HFFc6 (cell line): ENCODE results near the gene LRRC74B. TPM values are rescaled to one million over a fixed set of nuclear protein-coding genes. Genes with fewer than 3 reads are reported as not detected.

Experiments
- DNase-seq: peaks from one replicate; pipeline ENCODE4 v3.0.0-alpha.2; 2018
- H3K27ac Mint-ChIP-seq: 2 replicates; pipeline ENCODE4 v1.8.0; 2020; ENCODE audit warnings: mild to moderate bottlenecking, mixed read lengths
- H3K27me3 Mint-ChIP-seq: 2 replicates; pipeline ENCODE4 v1.8.0; 2021; ENCODE audit warnings: mild to moderate bottlenecking, moderate library complexity, mixed read lengths; ENCODE audit not compliant: insufficient read depth
- H3K36me3 Mint-ChIP-seq: 2 replicates; pipeline ENCODE4 v1.8.0; 2021; ENCODE audit warnings: low read depth, mixed read lengths
- H3K4me1 Mint-ChIP-seq: 2 replicates; pipeline ENCODE4 v1.8.0; 2020; ENCODE audit warnings: low read depth, mixed read lengths
- H3K4me3 Mint-ChIP-seq: 2 replicates; pipeline ENCODE4 v1.8.0; 2020; ENCODE audit warnings: mild to moderate bottlenecking, moderate library complexity, mixed read lengths
- H3K9me3 Mint-ChIP-seq: 2 replicates; pipeline ENCODE4 v1.8.0; 2020; ENCODE audit warnings: mild to moderate bottlenecking, mixed read lengths
- CTCF ChIP-seq: fragments of 200-600 bp; sonication (generic); IDR thresholded peaks from 2 replicates; pipeline ENCODE4 v1.5.0; 2021; ENCODE audit warnings: antibody characterized with exemption, mild to moderate bottlenecking
- total RNA-seq, 6 experiments: library from RNA; stranded (reverse); fragmentation: NEBNext Ultra II Directional; extraction: Animal tissue kit (Norgen Biotek cat#: 25700); gene quantifications; 2 replicates in 1 of 6; 3 replicates in 5 of 6; pipeline ENCODE4 v1.2.3, GENCODE V29; 2021

Gene LRRC74B
- total RNA-seq, 6 experiments from 2014 or later, result not detected

- DNase-seq, result no peak
- Mint-ChIP-seq H3K4me3 (no peak overlapping the region), H3K36me3 (no peaks in the 10 kb centered on the region), H3K4me1 (peaks cover 12% of the 10 kb centered on the region), H3K9me3 (no peaks in the 10 kb centered on the region), H3K27me3 (peaks cover 10% of the 10 kb centered on the region), H3K27ac (no peak overlapping the region)
- TF ChIP-seq CTCF, result no peak
Observed at GRCh38 chr22:21029486-21030025, 16.2 kb upstream of the LRRC74B start.

GRCh38 chr22:21030032-21030431 is 15.7 kb upstream of the LRRC74B start:
- no peak for DNase-seq
- H3K27me3 Mint-ChIP-seq, result peaks cover 11% of the 10 kb centered on the region
- H3K9me3 Mint-ChIP-seq, result no peaks in the 10 kb centered on the region
- peaks cover 12% of the 10 kb centered on the region for H3K4me1 Mint-ChIP-seq
- TF ChIP-seq CTCF, result no peak
- no peak overlapping the region for H3K4me3 Mint-ChIP-seq
- H3K36me3 Mint-ChIP-seq, result no peaks in the 10 kb centered on the region
- H3K27ac Mint-ChIP-seq, result no peak overlapping the region

GRCh38 chr22:21030621-21031544 is 14.9 kb upstream of the LRRC74B start:
- no peak overlapping the region for H3K27ac Mint-ChIP-seq
- H3K36me3 Mint-ChIP-seq, result no peaks in the 10 kb centered on the region
- no peak for DNase-seq
- H3K27me3 Mint-ChIP-seq, result peaks cover 11% of the 10 kb centered on the region
- no peaks in the 10 kb centered on the region for H3K9me3 Mint-ChIP-seq
- H3K4me3 Mint-ChIP-seq, result no peak overlapping the region
- peaks cover 12% of the 10 kb centered on the region for H3K4me1 Mint-ChIP-seq
- TF ChIP-seq CTCF, result no peak

- Mint-ChIP-seq H3K4me1 (peaks cover 12% of the 10 kb centered on the region), H3K4me3 (no peak overlapping the region), H3K36me3 (no peaks in the 10 kb centered on the region), H3K27ac (no peak overlapping the region), H3K9me3 (no peaks in the 10 kb centered on the region), H3K27me3 (peaks cover 11% of the 10 kb centered on the region)
- no peak for TF ChIP-seq CTCF
- DNase-seq, result no peak
Observed at GRCh38 chr22:21031545-21032036, 14.2 kb upstream of the LRRC74B start.

- no peak for DNase-seq
- H3K27me3 Mint-ChIP-seq, result peaks cover 11% of the 10 kb centered on the region
- no peaks in the 10 kb centered on the region for H3K9me3 Mint-ChIP-seq
Observed at GRCh38 chr22:21032037-21032867, 13.5 kb upstream of the LRRC74B start, which contains the start of gene SLC7A4. TSS of gene SLC7A4 (minus strand) at chr22:21032561. CDS start at chr22:21031812, 749 bp downstream.

More at GRCh38 chr22:21032037-21032867, 13.5 kb upstream of the LRRC74B start, which contains the start of gene SLC7A4:
- no peak within 1 kb of the TSS for H3K27ac Mint-ChIP-seq
- H3K4me3 Mint-ChIP-seq, result no peak within 1 kb of the TSS
- H3K36me3 Mint-ChIP-seq, result no peaks in the 10 kb centered on the region
- peaks cover 8% of the 10 kb centered on the region for H3K4me1 Mint-ChIP-seq
- TF ChIP-seq CTCF, result no peak
